CD4-positive, alpha-beta memory T cell (primary cell): Measurements from ENCODE around the gene BTG2. TPM values are rescaled to one million over a fixed set of nuclear protein-coding genes. Genes with fewer than 3 reads are reported as not detected.

Experiments
- CTCF ChIA-PET: fragments of 350-600 bp; sonication (Branson Sonifier 250); formaldehyde crosslinking; loops from one replicate; lab custom pipeline; 2021; ENCODE audit warnings: inconsistent platforms; ENCODE audit not compliant: partially characterized antibody; lab: Charles Lee
- POLR2A ChIA-PET: fragments of 350-600 bp; sonication (Branson Sonifier 250); formaldehyde crosslinking; loops from one replicate; lab custom pipeline; 2021; ENCODE audit not compliant: partially characterized antibody; lab: Charles Lee
- DNase-seq, 5 donors: peaks; one replicate each; pipeline versions ENCODE4 v3.0.0 to v3.0.0-alpha.2; 2020 to 2022; ENCODE audit warnings: mixed read lengths in 1 of 5
- H3K27ac ChIP-seq: one replicate; pipeline ENCODE4 v1.7.0; 2013; ENCODE audit warnings: low read depth, low read length
- H3K27me3 ChIP-seq: 2 replicates; pipeline ENCODE4 v1.7.0; 2013; ENCODE audit warnings: mild to moderate bottlenecking, low read length, moderate library complexity; ENCODE audit not compliant: insufficient read depth
- H3K36me3 ChIP-seq: 2 replicates; pipeline ENCODE4 v1.7.0; 2013; ENCODE audit warnings: mild to moderate bottlenecking, low read length, moderate library complexity; ENCODE audit not compliant: insufficient read depth
- H3K4me1 ChIP-seq: 2 replicates; pipeline ENCODE4 v1.7.0; 2013; ENCODE audit warnings: mild to moderate bottlenecking, low read length, moderate library complexity; ENCODE audit not compliant: insufficient read depth
- H3K4me3 ChIP-seq, 2 donors: one replicate each; pipeline ENCODE4 v1.7.0; 2013; ENCODE audit warnings: low read length in 2 of 2, mild to moderate bottlenecking in 1 of 2
- H3K9me3 ChIP-seq, 2 donors: one replicate each; pipeline ENCODE4 v1.7.0; 2013; ENCODE audit warnings: low read length in 2 of 2, control low read depth in 1 of 2; ENCODE audit not compliant: control insufficient read depth in 1 of 2
- H3K27ac Mint-ChIP-seq, 7 donors: one replicate each; pipeline ENCODE4 v1.8.0; 2020 to 2021; ENCODE audit warnings: mixed read lengths in 7 of 7, mild to moderate bottlenecking in 6 of 7, inconsistent platforms in 3 of 7, moderate library complexity in 3 of 7
- H3K27me3 Mint-ChIP-seq, 2 donors: one replicate each; pipeline ENCODE4 v1.8.0; 2020 to 2021; ENCODE audit warnings: mixed read lengths in 2 of 2
- H3K36me3 Mint-ChIP-seq, 2 donors: one replicate each; pipeline ENCODE4 v1.8.0; 2020 to 2021; ENCODE audit warnings: mixed read lengths in 2 of 2, inconsistent platforms in 1 of 2, mild to moderate bottlenecking in 1 of 2
- H3K4me1 Mint-ChIP-seq, 4 donors: one replicate each; pipeline ENCODE4 v1.8.0; 2020 to 2021; ENCODE audit warnings: mixed read lengths in 4 of 4, mild to moderate bottlenecking in 1 of 4
- H3K4me3 Mint-ChIP-seq, 8 donors: one replicate each; pipeline ENCODE4 v1.8.0; 2020 to 2021; ENCODE audit warnings: mixed read lengths in 8 of 8, mild to moderate bottlenecking in 7 of 8, moderate library complexity in 6 of 8, inconsistent platforms in 3 of 8
- H3K9me3 Mint-ChIP-seq, 8 donors: one replicate each; pipeline ENCODE4 v1.8.0; 2020 to 2021; ENCODE audit warnings: mixed read lengths in 8 of 8, mild to moderate bottlenecking in 5 of 8, inconsistent platforms in 3 of 8, moderate library complexity in 1 of 8
- intact Hi-C: fragments of 100-400 bp; cut with micrococcal nuclease; formaldehyde crosslinking; loops from one replicate; pipeline ENCODE4 v1.15.1; 2023
- polyA plus RNA-seq, 2 donors: library from polyadenylated mRNA; unstranded; fragments of 300-500 nt; fragmentation: Illumina TruSeq; gene quantifications; one replicate each; pipeline ENCODE4 v1.2.3, GENCODE V29; 2021
- total RNA-seq, 2 experiments: library from RNA; stranded (reverse); gene quantifications; one replicate each; pipeline ENCODE4 v1.2.3, GENCODE V29; 2021

Gene BTG2
- total and polyA plus RNA-seq, 4 experiments from 2014 or later = 123 to 288 (median 199) TPM

DNA sequence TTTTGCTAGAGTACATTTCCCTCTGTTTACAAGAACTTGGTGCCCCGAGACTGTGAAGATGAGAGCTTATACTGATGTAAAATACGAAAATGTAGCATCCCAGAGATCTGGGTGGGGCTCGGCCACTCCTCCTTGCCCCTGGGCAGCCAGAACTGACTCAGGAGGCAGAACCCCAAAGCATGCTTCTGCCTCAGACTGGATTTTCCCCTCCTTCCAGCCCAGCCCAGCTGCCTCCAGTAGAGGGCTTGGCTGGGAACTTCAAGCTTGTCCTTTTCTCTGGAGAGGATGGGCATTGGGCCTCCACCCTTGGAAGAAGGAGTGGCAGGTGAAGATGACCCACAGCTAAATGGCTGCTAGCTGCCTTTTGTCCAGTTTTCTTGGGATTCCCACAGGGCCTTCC, 24.3 kb upstream of the BTG2 start:
- ChIA-PET CTCF (interaction anchor here (0.8 to 13.4 kb wide), 3 partner anchors 10 to 58 kb away, joined by 3 to 145 read pairs (median 54); no protein-coding TSS in a partner anchor), POLR2A (interaction anchor here (1.2 to 23.9 kb wide), 4 partner anchors 8 to 43 kb away, joined by 3 to 877 read pairs (median 268); partner anchors contain the start of gene BTG2)
- Mint-ChIP-seq H3K4me3 (no peak overlapping the region), H3K9me3 (no peaks in the 10 kb centered on the region), H3K27ac (peak overlapping the region in 1 of 7 donors; percentile 29), H3K4me1 (peaks cover 23 to 40% (median 35%) of the 10 kb centered on the region in 4 donors), H3K36me3 (no peaks in the 10 kb centered on the region), H3K27me3 (no peaks in the 10 kb centered on the region)
- Histone ChIP-seq H3K27me3 (no peaks in the 10 kb centered on the region), H3K27ac (no peak overlapping the region), H3K9me3 (no peaks in the 10 kb centered on the region), H3K36me3 (no peaks in the 10 kb centered on the region), H3K4me1 (peaks cover 34% of the 10 kb centered on the region), H3K4me3 (no peak overlapping the region)
- intact Hi-C loops = no loop called here
- DNase-seq = no peak

DNA sequence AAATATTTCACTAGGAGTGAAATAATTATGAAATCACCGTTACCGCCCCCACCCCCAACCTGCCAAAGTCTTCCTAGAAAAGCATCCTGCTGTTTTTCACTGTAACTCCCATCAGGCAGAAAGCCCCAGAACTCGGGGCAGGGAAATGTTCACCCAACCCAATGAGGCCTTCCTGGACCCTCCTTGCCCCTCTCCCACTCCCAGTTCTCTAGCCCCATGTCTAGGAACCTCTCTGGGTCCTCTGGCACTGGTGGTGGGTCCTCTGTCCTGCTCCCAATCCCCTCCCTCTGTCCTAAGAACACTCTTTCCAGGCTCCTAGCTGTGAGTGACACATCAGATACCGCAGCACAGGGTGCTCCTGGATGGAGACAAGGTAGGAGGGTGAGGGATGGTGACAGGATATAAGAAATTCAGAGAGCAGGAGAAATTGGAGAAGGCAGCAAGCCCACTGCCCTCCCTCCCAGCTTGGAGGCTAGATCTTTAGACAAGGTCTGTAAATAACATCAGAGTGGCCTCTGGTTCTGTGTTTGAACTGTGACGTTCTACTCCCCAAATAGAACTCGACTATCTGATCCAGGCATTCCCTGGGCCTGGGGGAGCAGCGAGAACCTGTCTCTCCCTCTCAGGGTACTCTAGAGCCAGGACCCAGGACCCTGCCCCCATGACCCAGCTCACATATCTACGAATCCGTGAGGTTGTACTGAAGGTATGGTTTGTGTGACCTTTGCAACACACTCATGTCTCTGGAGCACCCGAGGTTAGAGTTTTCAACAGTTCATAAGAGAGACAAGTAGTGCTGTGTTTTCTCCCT, 23.3 kb upstream of the BTG2 start:
- peaks cover 37% of the 10 kb centered on the region for H3K4me1 ChIP-seq
- peaks cover 28 to 44% (median 39%) of the 10 kb centered on the region in 4 donors for H3K4me1 Mint-ChIP-seq
- no peak overlapping the region for H3K4me3 Mint-ChIP-seq

DNA sequence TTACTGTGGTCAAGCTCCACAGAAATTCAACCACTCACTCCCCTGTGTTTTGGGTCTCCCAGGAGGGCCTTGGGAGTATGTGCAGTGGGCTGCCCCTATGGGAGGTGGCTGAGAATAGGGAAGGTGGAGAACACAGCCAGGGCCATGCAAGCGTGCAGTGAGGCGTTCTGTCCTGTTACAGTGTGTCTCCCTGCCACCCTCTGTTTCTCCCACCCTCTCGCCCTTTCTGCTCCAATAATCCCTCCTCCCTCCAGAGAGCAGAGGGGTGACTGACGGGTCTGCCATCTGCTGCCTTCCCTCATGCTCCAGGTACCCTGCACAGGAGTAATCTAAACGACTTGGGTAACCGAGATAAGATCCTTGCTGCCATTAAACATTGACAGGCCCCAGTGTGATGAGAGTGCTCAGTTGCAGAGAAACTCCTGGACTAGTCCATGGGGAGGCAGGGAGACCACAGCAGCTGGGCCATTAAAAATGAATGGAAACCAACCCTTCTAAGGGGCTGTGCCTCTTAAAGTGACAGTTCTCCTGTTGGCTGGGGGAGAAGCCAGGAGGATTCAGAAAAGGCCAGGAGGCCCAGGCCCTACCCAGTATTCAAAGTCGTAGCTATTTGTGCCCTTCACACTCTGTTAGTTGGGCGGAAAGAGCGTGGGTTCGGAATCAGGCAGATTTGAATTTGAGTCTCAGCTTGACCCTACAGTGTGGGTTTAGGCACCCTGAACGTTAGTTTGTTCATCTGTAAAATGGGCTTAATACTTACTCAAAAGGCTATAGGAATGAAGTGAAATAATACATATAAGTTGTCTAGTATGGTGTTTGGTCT, 22.4 kb upstream of the BTG2 start:
- Histone ChIP-seq H3K27me3 (no peaks in the 10 kb centered on the region), H3K27ac (no peak overlapping the region), H3K9me3 (no peaks in the 10 kb centered on the region), H3K4me3 (no peak overlapping the region), H3K36me3 (no peaks in the 10 kb centered on the region), H3K4me1 (peaks cover 37% of the 10 kb centered on the region)
- Mint-ChIP-seq H3K4me3 (no peak overlapping the region), H3K4me1 (peaks cover 30 to 44% (median 38%) of the 10 kb centered on the region in 4 donors), H3K9me3 (peaks cover 0 to 2% (median 0%) of the 10 kb centered on the region in 8 donors), H3K27ac (peak overlapping the region in 2 of 7 donors; percentile 18 to 75), H3K36me3 (peaks cover 0 to 2% of the 10 kb centered on the region in 2 donors), H3K27me3 (no peaks in the 10 kb centered on the region)
- intact Hi-C loops = no loop called here
- POLR2A ChIA-PET = interaction anchor here (1.0 to 23.9 kb wide), 3 partner anchors 10 to 41 kb away, joined by 3 to 877 read pairs (median 216); partner anchors contain the start of gene BTG2
- CTCF ChIA-PET = interaction anchor here (8.6 to 15.2 kb wide), 5 partner anchors 6 to 56 kb away, joined by 78 to 178 read pairs (median 141); partner anchors contain the start of gene BTG2
- DNase-seq = no peak

More for the DNA sequence above, 23.3 kb upstream of the BTG2 start:
- Histone ChIP-seq H3K27me3 (no peaks in the 10 kb centered on the region), H3K36me3 (no peaks in the 10 kb centered on the region), H3K27ac (no peak overlapping the region), H3K4me3 (no peak overlapping the region), H3K9me3 (no peaks in the 10 kb centered on the region)
- intact Hi-C loops = no loop called here
- Mint-ChIP-seq H3K36me3 (no peaks in the 10 kb centered on the region), H3K9me3 (no peaks in the 10 kb centered on the region), H3K27me3 (no peaks in the 10 kb centered on the region), H3K27ac (peak overlapping the region in 2 of 7 donors; percentile 36 to 83)
- POLR2A ChIA-PET = interaction anchor here (1.0 to 23.9 kb wide), 3 partner anchors 9 to 42 kb away, joined by 3 to 877 read pairs (median 216); partner anchors contain the start of gene BTG2
- CTCF ChIA-PET = interaction anchor here (0.8 to 15.2 kb wide), 5 partner anchors 9 to 57 kb away, joined by 3 to 178 read pairs (median 141); partner anchors contain the start of gene BTG2
- no peak for DNase-seq

DNA sequence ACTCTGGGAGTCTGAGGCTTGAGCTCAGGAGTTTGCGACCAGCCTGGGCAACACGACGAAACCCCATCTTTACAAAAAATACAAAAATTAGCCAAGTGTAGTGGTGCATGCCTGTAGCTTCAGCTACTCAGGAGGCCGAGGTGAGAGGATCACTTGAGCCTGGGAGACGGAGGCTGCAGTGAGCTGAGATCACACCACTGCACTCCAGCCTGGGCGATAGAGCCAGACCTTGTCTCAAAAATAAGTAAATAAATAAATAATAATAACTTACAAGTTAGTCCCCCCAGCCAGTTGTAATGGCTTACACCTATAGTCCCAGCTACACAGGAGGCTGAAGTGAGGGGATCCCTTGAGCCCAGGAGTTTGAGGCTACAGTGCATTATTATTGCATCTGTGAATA, 21.7 kb upstream of the BTG2 start:
- Mint-ChIP-seq H3K27ac (no peak overlapping the region), H3K4me3 (no peak overlapping the region), H3K9me3 (peaks cover 0 to 2% (median 0%) of the 10 kb centered on the region in 8 donors), H3K36me3 (peaks cover 0 to 2% of the 10 kb centered on the region in 2 donors), H3K27me3 (no peaks in the 10 kb centered on the region), H3K4me1 (peaks cover 31 to 44% (median 39%) of the 10 kb centered on the region in 4 donors)
- Histone ChIP-seq H3K36me3 (no peaks in the 10 kb centered on the region), H3K4me3 (no peak overlapping the region), H3K4me1 (peaks cover 37% of the 10 kb centered on the region), H3K9me3 (no peaks in the 10 kb centered on the region), H3K27me3 (no peaks in the 10 kb centered on the region), H3K27ac (no peak overlapping the region)
- ChIA-PET CTCF (interaction anchor here (8.6 to 15.2 kb wide), 5 partner anchors 7 to 55 kb away, joined by 78 to 178 read pairs (median 141); partner anchors contain the start of gene BTG2), POLR2A (interaction anchor here (0.9 to 23.9 kb wide), 3 partner anchors 15 to 40 kb away, joined by 3 to 877 read pairs (median 216); partner anchors contain the start of gene BTG2)
- no peak for DNase-seq
- intact Hi-C loops = no loop called here

DNA sequence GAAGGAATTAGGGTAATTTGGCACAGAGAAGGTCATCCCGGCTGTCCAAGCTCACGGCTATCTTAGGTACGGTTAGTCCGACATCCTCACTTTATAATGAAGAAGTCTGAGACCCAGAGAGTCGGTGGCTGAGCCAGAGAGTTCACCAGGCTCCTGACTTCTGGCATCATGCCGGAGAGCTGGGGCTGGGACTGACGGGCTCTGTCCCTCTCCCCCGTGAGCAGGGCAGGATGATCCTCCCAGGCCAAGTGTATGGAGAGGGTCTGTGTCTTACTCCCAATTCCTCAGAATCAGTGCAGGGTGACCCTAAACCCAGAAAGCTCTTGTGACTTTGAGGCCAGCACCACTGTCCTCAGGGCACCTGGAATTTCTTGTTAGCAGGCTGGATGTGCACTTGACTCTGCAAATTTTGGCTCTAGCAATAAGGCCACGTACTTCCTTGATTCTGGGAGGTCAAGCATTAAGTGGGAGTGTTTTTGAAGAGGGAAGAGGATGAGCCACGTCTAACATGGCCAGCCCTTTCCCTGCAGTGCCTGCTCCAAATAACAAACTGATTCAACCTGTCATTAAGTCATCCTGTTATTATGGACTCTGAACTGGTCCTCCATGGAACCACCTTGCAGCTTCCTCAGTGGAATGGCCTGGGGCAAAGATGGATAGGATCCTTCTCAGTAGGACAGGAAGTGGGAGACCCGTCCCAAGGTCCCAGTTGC, 20.8 kb upstream of the BTG2 start:
- Histone ChIP-seq H3K4me3 (no peak overlapping the region), H3K27ac (no peak overlapping the region), H3K27me3 (no peaks in the 10 kb centered on the region), H3K4me1 (peaks cover 40% of the 10 kb centered on the region), H3K9me3 (no peaks in the 10 kb centered on the region), H3K36me3 (no peaks in the 10 kb centered on the region)
- peaks cover 0 to 2% (median 0%) of the 10 kb centered on the region in 8 donors for H3K9me3 Mint-ChIP-seq
- intact Hi-C loops = no loop called here
- ChIA-PET CTCF (interaction anchor here (8.6 to 15.2 kb wide), 5 partner anchors 8 to 54 kb away, joined by 78 to 178 read pairs (median 141); partner anchors contain the start of gene BTG2), POLR2A (interaction anchor here (0.9 to 23.9 kb wide), 3 partner anchors 16 to 39 kb away, joined by 3 to 877 read pairs (median 216); partner anchors contain the start of gene BTG2)
- H3K27ac Mint-ChIP-seq = peak overlapping the region in 3 of 7 donors; percentile 57 to 80 (median 75)
- H3K27me3 Mint-ChIP-seq = no peaks in the 10 kb centered on the region
- H3K4me1 Mint-ChIP-seq = peaks cover 35 to 47% (median 42%) of the 10 kb centered on the region in 4 donors
- H3K4me3 Mint-ChIP-seq = no peak overlapping the region
- no peak for DNase-seq
- H3K36me3 Mint-ChIP-seq = peaks cover 0 to 2% of the 10 kb centered on the region in 2 donors
